NCI-H1930 (cell line): Measurements from ENCODE around the gene TNS3.

Experiments used
- DNase-seq, 2 experiments: peaks; one replicate each; lab custom pipeline; 2025; lab: John Stamatoyannopoulos, UW

Gene TNS3

GRCh38 chr7:47226696-47227095 lies 355.2 kb downstream of the TNS3 start:
- no peak for DNase-seq

GRCh38 chr7:47225387-47226131 lies 356.4 kb downstream of the TNS3 start:
- DNase-seq = no peak
